Neural progenitor cell (in vitro differentiated cells): ENCODE measurements around the gene AGPAT1.

Experiments
- EZH2 ChIP-seq: fragments of 200-600 bp; sonication (generic); IDR thresholded peaks from 2 replicates; pipeline ENCODE4 v1.6.1; 2017; ENCODE audit warnings: antibody characterized with exemption, mild to moderate bottlenecking, moderate library complexity
- TF ChIP-seq, protein P1 (sequence below): fragments of 200-600 bp; sonication (generic); IDR thresholded peaks from 2 replicates; pipeline ENCODE4 v1.5.1; 2017; ENCODE audit warnings: antibody characterized with exemption, mild to moderate bottlenecking

DNA sequence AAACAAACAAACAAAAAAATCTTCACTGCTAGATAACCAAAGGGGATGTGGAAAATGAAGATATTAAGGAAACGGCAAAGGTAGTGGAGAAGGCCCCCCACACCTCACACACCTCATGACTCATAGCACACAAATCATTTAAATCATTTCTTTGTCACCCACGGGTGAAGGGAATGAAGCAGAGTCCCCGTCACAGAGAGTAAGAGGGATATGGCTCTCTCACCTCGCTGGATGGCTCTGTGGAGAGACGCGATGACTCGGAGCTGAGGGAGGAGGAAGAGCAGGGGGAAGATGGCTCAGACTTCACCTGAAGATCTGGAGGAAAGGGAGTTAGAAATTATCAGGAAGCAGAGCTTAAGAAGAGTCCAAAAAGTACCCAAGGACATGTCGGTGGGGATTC is 49.0 kb downstream of the AGPAT1 start:
- no peak for TF ChIP-seq EZH2
- TF ChIP-seq, protein P1, sequence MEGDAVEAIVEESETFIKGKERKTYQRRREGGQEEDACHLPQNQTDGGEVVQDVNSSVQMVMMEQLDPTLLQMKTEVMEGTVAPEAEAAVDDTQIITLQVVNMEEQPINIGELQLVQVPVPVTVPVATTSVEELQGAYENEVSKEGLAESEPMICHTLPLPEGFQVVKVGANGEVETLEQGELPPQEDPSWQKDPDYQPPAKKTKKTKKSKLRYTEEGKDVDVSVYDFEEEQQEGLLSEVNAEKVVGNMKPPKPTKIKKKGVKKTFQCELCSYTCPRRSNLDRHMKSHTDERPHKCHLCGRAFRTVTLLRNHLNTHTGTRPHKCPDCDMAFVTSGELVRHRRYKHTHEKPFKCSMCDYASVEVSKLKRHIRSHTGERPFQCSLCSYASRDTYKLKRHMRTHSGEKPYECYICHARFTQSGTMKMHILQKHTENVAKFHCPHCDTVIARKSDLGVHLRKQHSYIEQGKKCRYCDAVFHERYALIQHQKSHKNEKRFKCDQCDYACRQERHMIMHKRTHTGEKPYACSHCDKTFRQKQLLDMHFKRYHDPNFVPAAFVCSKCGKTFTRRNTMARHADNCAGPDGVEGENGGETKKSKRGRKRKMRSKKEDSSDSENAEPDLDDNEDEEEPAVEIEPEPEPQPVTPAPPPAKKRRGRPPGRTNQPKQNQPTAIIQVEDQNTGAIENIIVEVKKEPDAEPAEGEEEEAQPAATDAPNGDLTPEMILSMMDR: no peak
